ENCODE results near the gene CYP4A22.
A peak's percentile ranks its signal among the peaks of the same experiment; 100 is the strongest.
"Not testable (repeated sequence)": the region's sequence is repeated elsewhere in the genome, so short reads cannot be mapped to it uniquely, and the experiment has no call there.

Gene CYP4A22

GRCh38 chr1:47184822-47185677 is 47.8 kb downstream of the CYP4A22 start:
- DNase-seq (ENCODE audit: low read depth in 2 of 3, low spot score in 2 of 3) = no peak

- no peak for DNase-seq (ENCODE audit: low read depth in 2 of 3, low spot score in 2 of 3)
Observed at GRCh38 chr1:47186267-47187185, 49.3 kb downstream of the CYP4A22 start.

DNA sequence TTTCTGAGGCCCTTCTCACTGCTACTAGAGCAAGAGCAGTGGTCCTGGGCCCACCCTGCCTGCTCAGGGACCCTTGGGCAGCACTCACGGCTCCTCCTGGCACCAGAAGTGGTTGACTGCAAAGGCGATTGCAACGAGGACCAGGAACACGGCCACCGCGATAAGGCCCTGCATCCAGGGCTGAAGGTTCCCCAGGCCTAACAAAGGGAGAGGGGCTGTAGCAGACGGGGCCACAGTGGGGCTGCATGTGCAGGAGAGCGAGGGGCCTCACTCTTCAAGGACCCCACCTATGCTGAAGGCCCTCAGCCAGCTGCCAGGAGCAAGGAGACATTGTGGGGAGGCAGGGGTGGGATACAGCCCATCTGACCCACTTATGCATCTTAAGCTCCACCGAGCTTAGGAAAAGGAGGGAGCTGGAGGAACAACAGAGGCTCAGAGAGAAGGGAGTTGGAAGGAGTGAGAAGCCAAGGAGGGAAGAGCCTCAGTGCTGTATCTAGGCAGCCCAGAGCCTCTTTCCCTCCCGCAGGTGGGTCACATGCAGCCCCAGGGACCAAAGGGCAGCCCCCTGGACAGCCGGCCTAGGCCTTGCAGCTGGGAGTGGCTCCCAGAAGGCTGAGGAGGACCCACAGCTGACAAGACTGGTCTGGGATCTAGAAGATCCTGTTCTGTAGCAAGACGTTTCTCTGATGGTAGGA is 50.1 kb downstream of the CYP4A22 start:
- DNase-seq (ENCODE audit: low read depth in 2 of 3, low spot score in 2 of 3) = no peak

- no peak for DNase-seq (ENCODE audit: low read depth in 2 of 3, low spot score in 2 of 3)
Observed at GRCh38 chr1:47187926-47188250, 50.6 kb downstream of the CYP4A22 start.

DNA sequence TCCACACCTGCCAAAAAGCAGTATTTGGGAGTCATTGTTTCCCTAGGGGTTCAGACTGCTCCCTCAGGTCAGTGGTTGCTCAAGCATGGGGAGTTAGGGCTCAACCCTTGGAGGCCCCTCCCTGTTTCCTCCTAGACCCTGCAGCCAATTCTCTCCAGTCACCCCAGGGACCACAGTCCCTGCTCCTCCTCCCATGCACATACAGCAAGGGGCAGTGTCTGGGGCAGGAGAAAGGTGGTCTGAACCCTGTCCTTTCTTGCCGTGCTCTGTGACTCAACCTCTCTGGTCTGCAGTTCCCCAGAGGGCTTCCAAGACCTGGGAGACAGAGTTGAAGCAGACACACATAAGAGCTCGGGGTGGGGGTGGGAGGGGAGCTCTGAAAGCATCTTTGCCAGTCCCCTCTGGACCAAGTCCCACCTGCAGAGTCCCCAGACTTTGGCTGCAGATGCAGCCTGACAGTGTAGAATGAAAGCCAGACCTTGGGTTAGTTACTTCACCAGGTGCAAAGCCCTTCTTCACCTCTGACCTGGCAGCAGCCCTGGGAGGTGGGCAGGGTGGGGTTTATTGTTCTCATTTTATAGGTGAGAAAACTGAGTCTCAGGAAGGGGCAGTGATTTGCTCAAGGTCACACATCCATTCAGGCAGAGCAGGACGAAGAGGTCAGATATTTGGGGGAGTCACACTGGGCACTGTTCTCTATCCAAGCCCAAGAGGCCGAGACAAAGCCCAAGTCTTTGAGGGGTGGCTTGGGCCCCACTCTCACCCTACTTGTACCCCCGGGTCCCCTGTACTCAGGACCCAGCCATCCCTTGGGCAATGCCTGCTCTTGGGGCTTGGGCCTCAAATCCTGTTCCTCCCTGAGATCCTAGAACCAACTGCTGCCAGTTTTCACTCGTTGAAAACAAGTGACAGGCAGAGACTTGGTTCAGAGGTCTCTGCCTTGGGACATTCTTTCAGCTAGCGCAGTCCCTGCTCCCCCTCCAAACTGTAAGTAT is 51.8 kb downstream of the CYP4A22 start:
- DNase-seq (ENCODE audit: low read depth in 2 of 3, low spot score in 2 of 3) = no peak

DNA sequence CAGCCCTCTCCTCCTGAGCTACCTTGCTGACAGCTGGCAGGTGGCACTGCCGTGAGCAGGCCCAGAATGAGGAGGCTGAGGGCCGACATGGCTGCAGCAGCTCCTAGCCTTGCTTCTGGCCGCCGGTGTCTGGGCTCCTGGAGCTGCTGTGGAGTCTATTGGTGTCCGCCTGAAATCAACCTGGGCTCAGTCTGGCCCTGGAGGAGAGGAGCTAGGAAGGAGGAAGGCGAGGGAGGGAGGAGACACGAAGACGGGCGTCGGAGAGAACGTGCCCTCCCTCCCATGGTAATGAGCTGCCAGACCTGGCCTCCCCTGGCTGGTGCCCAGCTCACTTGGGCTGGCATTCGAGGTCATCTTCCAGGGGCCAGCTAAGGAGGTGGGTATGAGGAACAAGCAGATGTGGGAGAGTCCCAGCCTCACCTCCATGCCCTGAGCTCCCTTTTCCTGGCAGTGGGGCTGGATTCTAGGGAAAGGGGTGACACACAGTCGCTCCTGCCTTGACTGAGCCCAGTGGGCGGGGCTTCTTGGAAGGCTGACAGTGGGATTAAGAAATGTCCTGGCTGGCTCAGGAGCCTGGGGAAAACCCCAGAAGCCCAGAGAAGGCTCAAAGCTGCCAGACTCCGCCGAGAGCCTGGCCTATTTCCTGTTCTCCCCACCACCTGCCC is 52.7 kb downstream of the CYP4A22 start, which contains the start of gene PDZK1IP1:
Gene PDZK1IP1, minus strand, starts transcription at position 193 of the 665 bp plus-strand sequence. Its CDS starts 104 bp downstream, at position 89.
- no peak for DNase-seq (ENCODE audit: low read depth in 2 of 3, low spot score in 2 of 3)

- DNase-seq (ENCODE audit: low read depth in 2 of 3, low spot score in 2 of 3) = no peak
Observed at GRCh38 chr1:47190509-47190855, 53.2 kb downstream of the CYP4A22 start.

GRCh38 chr1:47190857-47191256 is 53.6 kb downstream of the CYP4A22 start:
- no peak for DNase-seq (ENCODE audit: low read depth in 2 of 3, low spot score in 2 of 3)

- no peak for DNase-seq (ENCODE audit: low read depth in 2 of 3, low spot score in 2 of 3)
Observed at GRCh38 chr1:47191940-47192457, 54.8 kb downstream of the CYP4A22 start.

DNA sequence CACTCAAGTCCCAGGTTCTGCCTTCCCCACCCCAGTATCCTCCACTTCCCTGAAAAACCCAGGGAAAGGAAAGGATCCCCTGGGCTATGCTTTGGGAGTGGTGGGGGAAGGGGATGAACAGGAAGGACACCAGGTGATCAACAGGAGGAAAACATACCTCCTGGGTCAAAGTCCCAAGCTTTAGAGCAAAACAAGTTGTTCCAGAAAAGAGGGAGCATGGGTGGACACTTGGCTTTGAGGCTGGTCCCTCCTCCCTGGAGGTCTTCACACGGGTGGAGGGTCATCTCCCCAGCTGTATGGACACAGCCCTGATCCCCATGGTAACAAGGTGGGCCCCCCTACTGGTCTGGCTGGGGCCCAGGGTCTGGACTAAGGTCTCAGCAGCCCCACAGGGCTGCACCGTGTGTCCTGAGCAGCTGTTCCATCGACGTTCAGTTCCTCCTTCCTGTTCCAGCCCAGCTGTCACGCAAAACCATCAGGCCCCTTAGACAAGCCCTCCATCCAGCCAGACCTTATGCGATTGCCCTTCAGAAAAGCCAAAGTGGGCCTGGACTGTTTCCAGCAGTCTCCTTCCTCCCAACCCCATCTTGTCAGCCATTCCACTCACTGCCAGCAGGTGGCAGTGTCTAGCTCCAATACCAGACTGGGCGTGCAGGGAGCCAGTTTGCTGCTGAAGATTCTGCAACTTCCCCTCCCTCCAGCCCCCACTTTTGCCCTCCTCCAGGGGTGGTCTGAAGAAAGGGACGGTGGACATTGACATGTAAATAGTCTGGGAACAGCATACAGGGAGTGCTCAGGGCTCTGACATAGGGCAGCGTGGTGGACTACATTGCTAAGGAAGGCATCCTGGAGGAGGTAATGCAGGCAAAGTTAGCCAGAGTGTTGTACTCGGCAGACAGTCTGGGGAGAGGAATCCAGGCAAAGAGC is 55.5 kb downstream of the CYP4A22 start:
- DNase-seq (ENCODE audit: low read depth in 2 of 3, low spot score in 2 of 3) = peak in 2 of 3 experiments; percentile 20 to 43

GRCh38 chr1:47193496-47193895 is 56.3 kb downstream of the CYP4A22 start:
- DNase-seq (ENCODE audit: low read depth in 2 of 3, low spot score in 2 of 3) = not testable (repeated sequence)

DNA sequence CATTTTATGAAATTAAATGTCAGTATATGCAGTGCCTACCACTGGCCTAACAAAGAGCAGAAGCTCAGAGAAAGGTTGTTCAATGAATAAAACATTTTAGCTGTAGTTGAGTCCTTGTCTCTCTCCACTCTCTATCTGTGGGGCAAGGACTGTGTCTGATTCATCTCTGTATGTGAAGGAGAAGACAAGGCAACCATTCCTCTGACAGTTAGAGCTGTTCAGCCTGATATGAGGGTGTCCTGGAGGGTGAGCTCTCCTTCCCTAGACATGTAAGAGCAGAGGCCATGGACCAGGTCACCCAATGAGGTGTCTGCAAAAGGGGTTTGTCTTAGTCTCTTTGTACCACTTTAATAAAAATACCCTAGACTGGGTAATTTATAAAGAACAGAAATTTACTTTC is 57.1 kb downstream of the CYP4A22 start:
- no peak for DNase-seq (ENCODE audit: low read depth in 2 of 3, low spot score in 2 of 3)

- DNase-seq (ENCODE audit: low read depth in 2 of 3, low spot score in 2 of 3) = not testable (repeated sequence)
Observed at GRCh38 chr1:47195981-47196380, 58.7 kb downstream of the CYP4A22 start.

DNA sequence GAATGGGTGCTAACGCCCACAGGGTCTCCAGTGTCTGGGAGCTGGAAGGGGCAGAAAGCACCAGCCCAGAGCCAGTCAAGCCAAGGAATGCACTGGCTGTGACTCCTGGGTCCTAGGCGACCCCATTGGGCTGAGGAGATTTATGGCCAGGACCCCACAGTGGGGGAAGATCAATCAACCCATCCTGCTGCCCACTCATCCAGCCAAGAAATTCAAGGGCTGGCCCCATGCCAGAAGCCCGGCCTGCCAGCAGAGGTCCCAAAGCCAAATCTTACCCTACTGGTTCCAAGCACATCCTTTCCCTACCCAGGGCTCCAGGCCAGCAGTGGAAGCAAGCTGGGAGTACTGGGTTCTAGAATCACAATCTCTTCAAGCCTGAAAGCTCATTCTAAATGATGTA is 59.4 kb downstream of the CYP4A22 start:
- no peak for DNase-seq (ENCODE audit: low read depth in 2 of 3, low spot score in 2 of 3)

DNA sequence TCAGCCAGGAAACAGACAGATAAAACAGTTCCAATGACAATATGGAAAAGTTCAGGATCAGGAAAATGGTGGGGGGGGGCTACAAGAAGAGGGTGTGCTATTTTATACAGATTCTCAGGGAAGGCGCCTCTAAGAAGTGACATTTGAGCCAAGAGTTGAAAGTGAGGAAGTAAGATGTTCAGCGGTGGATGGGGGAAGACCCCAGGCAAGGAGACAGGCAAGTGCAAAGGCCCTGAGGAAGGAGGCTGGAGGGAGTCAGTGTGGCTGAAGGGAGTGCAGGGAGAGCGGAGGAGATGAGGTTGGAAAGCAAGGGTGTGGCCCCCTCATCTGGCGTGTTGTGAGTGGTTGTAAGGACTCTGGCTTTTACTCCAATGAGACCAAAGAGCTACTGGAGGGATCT is 61.0 kb downstream of the CYP4A22 start:
- DNase-seq (ENCODE audit: low read depth in 2 of 3, low spot score in 2 of 3) = no peak
